ENCODE results near the gene SNRK.

The SNRK gene

GRCh38 chr3:43255662-43256061 lies 30.7 kb upstream of the SNRK start:
- no peak for DNase-seq (ENCODE audit: extremely low spot score)
- TF ChIP-seq CTCF (IDR thresholded peaks at IDR 0.05; ENCODE audit: control extremely low read depth, extremely low read depth, low read depth, missing control alignments): no peak
- ChIA-PET POLR2A (no interaction called here), CTCF (interaction anchor here (1.1 kb wide), 1 partner anchor 18 kb away, joined by 3 read pairs; no protein-coding TSS in a partner anchor)

GRCh38 chr3:43256714-43257461 lies 29.5 kb upstream of the SNRK start:
- ChIA-PET POLR2A (no interaction called here), CTCF (interaction anchor here (1.4 to 1.5 kb wide), 2 partner anchors 11 to 23 kb away, joined by 3 to 5 read pairs; no protein-coding TSS in a partner anchor)
- no peak for DNase-seq (ENCODE audit: extremely low spot score)
- TF ChIP-seq CTCF (IDR thresholded peaks at IDR 0.05; ENCODE audit: control extremely low read depth, extremely low read depth, low read depth, missing control alignments): no peak

- POLR2A ChIA-PET: no interaction called here
- CTCF ChIA-PET: interaction anchor here (1.4 to 1.5 kb wide), 2 partner anchors 12 to 24 kb away, joined by 3 to 5 read pairs; no protein-coding TSS in a partner anchor
- no peak for TF ChIP-seq CTCF (IDR thresholded peaks at IDR 0.05; ENCODE audit: control extremely low read depth, extremely low read depth, low read depth, missing control alignments)
Observed at GRCh38 chr3:43257850-43258249, 28.5 kb upstream of the SNRK start.

GRCh38 chr3:43259626-43260025 lies 26.7 kb upstream of the SNRK start:
- no peak for DNase-seq (ENCODE audit: extremely low spot score)
- CTCF ChIA-PET: interaction anchor here (0.6 kb wide), 1 partner anchor 21 kb away, joined by 3 read pairs; no protein-coding TSS in a partner anchor
- TF ChIP-seq CTCF (IDR thresholded peaks at IDR 0.05; ENCODE audit: control extremely low read depth, extremely low read depth, low read depth, missing control alignments): no peak
- POLR2A ChIA-PET: no interaction called here

More at GRCh38 chr3:43257850-43258249, 28.5 kb upstream of the SNRK start:
- DNase-seq (ENCODE audit: extremely low spot score): no peak

- ChIA-PET POLR2A (no interaction called here), CTCF (no interaction called here)
- DNase-seq (ENCODE audit: extremely low spot score): no peak
- TF ChIP-seq CTCF (IDR thresholded peaks at IDR 0.05; ENCODE audit: control extremely low read depth, extremely low read depth, low read depth, missing control alignments): no peak
Observed at GRCh38 chr3:43260412-43260811, 25.9 kb upstream of the SNRK start.

- ChIA-PET CTCF (interaction anchor here (1.2 kb wide), 2 partner anchors 12 to 13 kb away, joined by 3 read pairs; no protein-coding TSS in a partner anchor), POLR2A (no interaction called here)
- no peak for TF ChIP-seq CTCF (IDR thresholded peaks at IDR 0.05; ENCODE audit: control extremely low read depth, extremely low read depth, low read depth, missing control alignments)
- DNase-seq (ENCODE audit: extremely low spot score): no peak
Observed at GRCh38 chr3:43262194-43262593, 24.1 kb upstream of the SNRK start.
